ENCODE results near the gene NTM.
A peak's percentile ranks its signal among the peaks of the same experiment; 100 is the strongest.

The NTM gene

GRCh38 chr11:132106096-132106982, 735.9 kb downstream of the NTM start:
- no peak for DNase-seq

GRCh38 chr11:132111316-132111715, 740.9 kb downstream of the NTM start:
- DNase-seq: no peak

GRCh38 chr11:132111838-132112237, 741.4 kb downstream of the NTM start:
- no peak for DNase-seq

- DNase-seq: no peak
Observed at GRCh38 chr11:132112846-132113245, 742.4 kb downstream of the NTM start.

GRCh38 chr11:132114185-132114584, 743.8 kb downstream of the NTM start:
- DNase-seq: peak; percentile 28

- DNase-seq: no peak
Observed at GRCh38 chr11:132114743-132115142, 744.3 kb downstream of the NTM start.

GRCh38 chr11:132115454-132115853, 745.0 kb downstream of the NTM start:
- DNase-seq: no peak

GRCh38 chr11:132116516-132116915, 746.1 kb downstream of the NTM start:
- DNase-seq: no peak

GRCh38 chr11:132118661-132119060, 748.2 kb downstream of the NTM start:
- no peak for DNase-seq

GRCh38 chr11:132119573-132119972, 749.2 kb downstream of the NTM start:
- no peak for DNase-seq

- no peak for DNase-seq
Observed at GRCh38 chr11:132122735-132123134, 752.3 kb downstream of the NTM start.

GRCh38 chr11:132123449-132123848, 753.0 kb downstream of the NTM start:
- no peak for DNase-seq

GRCh38 chr11:132123854-132124835, 753.7 kb downstream of the NTM start:
- DNase-seq: no peak

- peak; percentile 85 for DNase-seq
Observed at GRCh38 chr11:132125988-132126871, 755.8 kb downstream of the NTM start.

- peak; percentile 15 for DNase-seq
Observed at GRCh38 chr11:132126973-132127899, 756.8 kb downstream of the NTM start.

GRCh38 chr11:132127900-132128288, 757.5 kb downstream of the NTM start:
- DNase-seq: no peak

- DNase-seq: peak; percentile 91
Observed at GRCh38 chr11:132131047-132131446, 760.6 kb downstream of the NTM start.

- no peak for DNase-seq
Observed at GRCh38 chr11:132131961-132132360, 761.5 kb downstream of the NTM start.

- DNase-seq: no peak
Observed at GRCh38 chr11:132134322-132134721, 763.9 kb downstream of the NTM start.

- no peak for DNase-seq
Observed at GRCh38 chr11:132137289-132137980, 767.0 kb downstream of the NTM start.

GRCh38 chr11:132137981-132138313, 767.5 kb downstream of the NTM start:
- no peak for DNase-seq
